MCF 10A (cell line): ENCODE results near the gene GEMIN5. TPM values are rescaled to one million over a fixed set of nuclear protein-coding genes. Genes with fewer than 3 reads are reported as not detected.

Experiments
- BruUV-seq: library from RNA; stranded (reverse); fragments of 400-500 nt; replicated peaks from 2 replicates; lab custom pipeline; 2021; lab: Mats Ljungman, UMichigan
- CTCF ChIA-PET: fragments of 300-600 bp; sonication (Branson Sonifier 250); formaldehyde crosslinking; extraction: SDS; loops from one replicate; lab custom pipeline; 2021; ENCODE audit warnings: antibody characterized with exemption, inconsistent platforms; lab: Yijun Ruan, JAX
- POLR2A ChIA-PET: fragments of 300-600, 350-650 bp; sonication (Branson Sonifier 250); formaldehyde crosslinking; extraction: SDS; loops from one replicate; lab custom pipeline; 2020; ENCODE audit warnings: antibody characterized with exemption, inconsistent platforms; lab: Yijun Ruan, JAX
- DNase-seq: peaks from one replicate; pipeline ENCODE4 v3.0.0-alpha.2; 2018; ENCODE audit not compliant: unreplicated experiment
- H3K27ac Mint-ChIP-seq: one replicate; pipeline ENCODE4 v1.8.0; 2022; ENCODE audit warnings: mild to moderate bottlenecking, low read depth, mixed read lengths; ENCODE audit not compliant: unreplicated experiment
- H3K27me3 Mint-ChIP-seq: one replicate; pipeline ENCODE4 v1.8.0; 2022; ENCODE audit warnings: mixed read lengths; ENCODE audit not compliant: insufficient read depth, unreplicated experiment
- H3K36me3 Mint-ChIP-seq: one replicate; pipeline ENCODE4 v1.8.0; 2022; ENCODE audit warnings: mild to moderate bottlenecking, moderate library complexity, mixed read lengths; ENCODE audit not compliant: insufficient read depth, unreplicated experiment
- H3K4me1 Mint-ChIP-seq: one replicate; pipeline ENCODE4 v1.8.0; 2022; ENCODE audit warnings: mixed read lengths; ENCODE audit not compliant: insufficient read depth, unreplicated experiment
- H3K4me3 Mint-ChIP-seq: one replicate; pipeline ENCODE4 v1.8.0; 2022; ENCODE audit warnings: mild to moderate bottlenecking, moderate library complexity, mixed read lengths; ENCODE audit not compliant: unreplicated experiment
- H3K9me3 Mint-ChIP-seq: one replicate; pipeline ENCODE4 v1.8.0; 2022; ENCODE audit warnings: mixed read lengths; ENCODE audit not compliant: unreplicated experiment
- intact Hi-C: fragments of 100-400 bp; cut with micrococcal nuclease; formaldehyde crosslinking; loops from 2 replicates; pipeline ENCODE4 v1.14.1; 2022
- total RNA-seq: library from RNA; stranded (reverse); gene quantifications from 2 replicates; pipeline ENCODE4 v1.2.3, GENCODE V29; 2022
- TF ChIP-seq, protein P1 (sequence below): fragments of 200-600 bp; IDR thresholded peaks from one replicate; pipeline ENCODE4 v1.8.0; 2022; ENCODE audit warnings: antibody characterized with exemption, mild to moderate bottlenecking; ENCODE audit not compliant: unreplicated experiment

The GEMIN5 gene
- total RNA-seq, 1 experiment from 2014 or later, result 34.5 TPM

DNA sequence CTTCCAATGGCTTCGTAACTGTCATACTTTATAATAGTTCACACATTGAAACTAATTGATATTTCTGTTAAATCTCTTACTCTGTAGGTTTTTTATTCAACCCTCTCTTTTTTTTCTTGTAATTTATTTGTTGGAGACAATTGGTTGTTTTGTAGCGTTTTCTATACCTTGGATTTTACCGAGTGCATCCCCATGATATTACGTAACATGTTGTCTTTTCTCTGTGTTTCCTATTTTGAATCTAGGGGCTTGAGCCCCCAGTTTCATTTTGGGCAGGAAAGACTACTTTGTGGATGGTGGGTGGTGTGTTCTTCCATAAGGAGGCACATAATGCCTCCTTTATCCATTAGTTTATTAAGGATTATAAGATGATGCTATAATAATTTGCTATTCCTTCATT, 10.3 kb upstream of the GEMIN5 start:
- no TSS peak for BruUV-seq
- Mint-ChIP-seq H3K27me3 (no peaks in the 10 kb centered on the region), H3K27ac (no peak overlapping the region), H3K9me3 (no peaks in the 10 kb centered on the region), H3K4me1 (peaks cover 16% of the 10 kb centered on the region), H3K36me3 (peaks cover 27% of the 10 kb centered on the region), H3K4me3 (no peak overlapping the region)
- POLR2A ChIA-PET, result no interaction called here
- DNase-seq, result no peak
- TF ChIP-seq, protein P1, sequence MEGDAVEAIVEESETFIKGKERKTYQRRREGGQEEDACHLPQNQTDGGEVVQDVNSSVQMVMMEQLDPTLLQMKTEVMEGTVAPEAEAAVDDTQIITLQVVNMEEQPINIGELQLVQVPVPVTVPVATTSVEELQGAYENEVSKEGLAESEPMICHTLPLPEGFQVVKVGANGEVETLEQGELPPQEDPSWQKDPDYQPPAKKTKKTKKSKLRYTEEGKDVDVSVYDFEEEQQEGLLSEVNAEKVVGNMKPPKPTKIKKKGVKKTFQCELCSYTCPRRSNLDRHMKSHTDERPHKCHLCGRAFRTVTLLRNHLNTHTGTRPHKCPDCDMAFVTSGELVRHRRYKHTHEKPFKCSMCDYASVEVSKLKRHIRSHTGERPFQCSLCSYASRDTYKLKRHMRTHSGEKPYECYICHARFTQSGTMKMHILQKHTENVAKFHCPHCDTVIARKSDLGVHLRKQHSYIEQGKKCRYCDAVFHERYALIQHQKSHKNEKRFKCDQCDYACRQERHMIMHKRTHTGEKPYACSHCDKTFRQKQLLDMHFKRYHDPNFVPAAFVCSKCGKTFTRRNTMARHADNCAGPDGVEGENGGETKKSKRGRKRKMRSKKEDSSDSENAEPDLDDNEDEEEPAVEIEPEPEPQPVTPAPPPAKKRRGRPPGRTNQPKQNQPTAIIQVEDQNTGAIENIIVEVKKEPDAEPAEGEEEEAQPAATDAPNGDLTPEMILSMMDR, result no peak
- CTCF ChIA-PET, result interaction anchor here (6.0 kb wide), 1 partner anchor 80 kb away, joined by 39 read pairs; no protein-coding TSS in a partner anchor
- intact Hi-C loops, result no loop called here

GRCh38 chr5:154947778-154948177, 9.8 kb upstream of the GEMIN5 start:
- Mint-ChIP-seq H3K4me3 (no peak overlapping the region), H3K27ac (no peak overlapping the region), H3K4me1 (peaks cover 22% of the 10 kb centered on the region), H3K9me3 (no peaks in the 10 kb centered on the region), H3K27me3 (no peaks in the 10 kb centered on the region), H3K36me3 (peaks cover 24% of the 10 kb centered on the region)
- intact Hi-C loops, result no loop called here
- no TSS peak for BruUV-seq
- no peak for DNase-seq
- POLR2A ChIA-PET, result no interaction called here
- CTCF ChIA-PET, result interaction anchor here (0.6 to 6.0 kb wide), 3 partner anchors 22 to 80 kb away, joined by 3 to 39 read pairs (median 7); no protein-coding TSS in a partner anchor
- TF ChIP-seq, protein P1, result no peak

- DNase-seq, result peak; percentile 50
- ChIA-PET POLR2A (interaction anchor here (0.5 kb wide), 1 partner anchor 323 kb away, joined by 3 read pairs; no protein-coding TSS in a partner anchor), CTCF (interaction anchor here (0.6 to 6.0 kb wide), 26 partner anchors 12 to 1936 kb away, joined by 3 to 39 read pairs (median 3); no protein-coding TSS in a partner anchor)
- Mint-ChIP-seq H3K4me1 (peaks cover 28% of the 10 kb centered on the region), H3K27me3 (no peaks in the 10 kb centered on the region), H3K27ac (no peak overlapping the region), H3K9me3 (no peaks in the 10 kb centered on the region), H3K4me3 (no peak overlapping the region), H3K36me3 (peaks cover 9% of the 10 kb centered on the region)
- intact Hi-C loops, result loop anchor here (1.0 kb wide), 4 partner anchors 59 to 295 kb away; no protein-coding TSS in a partner anchor
- no TSS peak for BruUV-seq
- TF ChIP-seq, protein P1, result peak; percentile 56
Measured at GRCh38 chr5:154945695-154946301, 7.8 kb upstream of the GEMIN5 start.

DNA sequence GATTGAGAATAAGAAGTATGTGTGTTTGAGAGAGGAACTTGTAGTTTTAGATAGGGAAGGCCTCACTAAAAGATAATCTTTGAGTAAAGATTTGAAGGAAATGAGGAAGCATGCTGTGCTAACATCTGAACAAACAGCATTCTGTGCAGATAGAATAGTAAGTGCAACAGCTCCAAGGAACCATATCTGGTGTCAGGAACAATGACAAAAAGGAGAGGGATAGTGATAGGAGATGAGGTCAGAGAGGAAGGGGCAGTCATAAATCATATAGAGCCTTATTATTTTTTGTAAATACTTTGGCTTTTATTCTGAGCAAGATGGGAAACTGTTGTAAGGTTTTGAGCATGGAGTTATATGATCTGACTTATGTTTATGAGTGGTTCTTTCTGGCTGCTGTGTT, 6.7 kb upstream of the GEMIN5 start:
- TF ChIP-seq, protein P1, result no peak
- no peaks in the 10 kb centered on the region for H3K27me3 Mint-ChIP-seq
- no peak overlapping the region for H3K4me3 Mint-ChIP-seq
- ChIA-PET CTCF (interaction anchor here (0.6 to 6.0 kb wide), 18 partner anchors 8 to 302 kb away, joined by 3 to 39 read pairs (median 4); no protein-coding TSS in a partner anchor), POLR2A (no interaction called here)
- intact Hi-C loops, result loop anchor here (1.0 kb wide), 4 partner anchors 60 to 294 kb away; no protein-coding TSS in a partner anchor
- peaks cover 8% of the 10 kb centered on the region for H3K36me3 Mint-ChIP-seq
- H3K9me3 Mint-ChIP-seq, result no peaks in the 10 kb centered on the region
- no TSS peak for BruUV-seq
- no peak overlapping the region for H3K27ac Mint-ChIP-seq
- no peak for DNase-seq
- peaks cover 23% of the 10 kb centered on the region for H3K4me1 Mint-ChIP-seq
